NT2/D1 (cell line): ENCODE data around the gene HOXB7.

Source experiments
- DNase-seq: peaks from one replicate; pipeline ENCODE4 v3.0.0-alpha.2; 2011; ENCODE audit warnings: low read depth, low spot score
- H3K27me3 ChIP-seq: 2 replicates; pipeline ENCODE4 v1.6.0; 2011; ENCODE audit warnings: mild to moderate bottlenecking; ENCODE audit not compliant: insufficient read length, insufficient read depth
- H3K36me3 ChIP-seq: 2 replicates; pipeline ENCODE4 v1.6.1; 2011; ENCODE audit warnings: mild to moderate bottlenecking, low read length, mixed read lengths; ENCODE audit not compliant: insufficient read depth, insufficient read length
- H3K4me1 ChIP-seq: 2 replicates; pipeline ENCODE4 v1.5.1; 2011; ENCODE audit not compliant: insufficient read depth, insufficient read length
- H3K4me3 ChIP-seq: 2 replicates; pipeline ENCODE4 v1.5.1; 2011; ENCODE audit warnings: low read depth; ENCODE audit not compliant: insufficient read length
- H3K9ac ChIP-seq: 2 replicates; pipeline ENCODE4 v1.6.0; 2011; ENCODE audit warnings: low read depth; ENCODE audit not compliant: insufficient read length
- H3K9me3 ChIP-seq: 2 replicates; pipeline ENCODE4 v1.5.1; 2011; ENCODE audit warnings: mild to moderate bottlenecking, low read length; ENCODE audit not compliant: insufficient read depth
- SUZ12 ChIP-seq: IDR thresholded peaks from 2 replicates; pipeline ENCODE4 v1.6.1; 2011; ENCODE audit not compliant: insufficient read length, insufficient read depth; ENCODE audit errors: extremely low read depth
- YY1 ChIP-seq: IDR thresholded peaks from 2 replicates; pipeline ENCODE4 v1.6.1; 2011; ENCODE audit not compliant: insufficient read length, insufficient read depth
- ZNF274 ChIP-seq: IDR thresholded peaks from 2 replicates; pipeline ENCODE4 v1.6.1; 2011; ENCODE audit warnings: mild to moderate bottlenecking, low read depth, low read length

Gene HOXB7

DNA sequence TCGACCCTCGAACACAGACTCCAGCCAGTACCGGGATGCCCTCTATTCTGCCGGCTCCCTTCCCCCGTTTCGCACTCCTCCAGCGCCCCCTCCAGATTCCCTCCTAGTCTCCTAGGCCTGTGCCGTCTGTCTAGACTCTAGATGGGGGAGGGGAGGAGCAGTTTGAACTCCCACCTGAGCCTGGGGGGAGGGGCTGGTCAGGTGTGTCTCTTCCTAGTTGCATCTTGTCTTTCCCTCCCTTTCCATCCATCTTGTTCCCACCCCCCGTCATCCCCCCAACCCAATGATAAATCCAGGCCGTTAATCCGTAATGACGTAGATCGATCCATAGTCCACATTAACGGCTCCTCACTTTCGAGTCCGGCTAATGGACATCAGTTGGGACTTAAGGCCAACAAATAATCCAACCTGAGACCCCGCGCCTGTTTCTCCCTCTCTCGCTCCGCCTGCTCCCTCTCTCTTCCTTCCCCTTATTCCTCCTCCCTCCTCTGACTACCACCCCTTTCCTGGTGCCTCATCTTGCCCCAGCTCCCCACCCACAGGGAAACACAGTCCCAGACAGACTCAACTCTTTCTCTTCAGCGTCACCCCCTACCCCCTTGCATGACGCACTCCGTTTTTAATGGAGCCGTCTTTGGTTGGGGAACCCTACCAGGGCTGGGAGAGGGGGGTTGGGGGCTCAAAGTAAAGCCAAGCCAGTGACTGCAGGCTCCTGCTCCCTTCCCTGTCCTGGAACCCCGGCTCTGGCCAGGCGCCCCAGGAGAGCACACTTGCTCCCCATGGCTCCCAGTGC lies 13.9 kb downstream of the HOXB7 start:
- DNase-seq = no peak

DNA sequence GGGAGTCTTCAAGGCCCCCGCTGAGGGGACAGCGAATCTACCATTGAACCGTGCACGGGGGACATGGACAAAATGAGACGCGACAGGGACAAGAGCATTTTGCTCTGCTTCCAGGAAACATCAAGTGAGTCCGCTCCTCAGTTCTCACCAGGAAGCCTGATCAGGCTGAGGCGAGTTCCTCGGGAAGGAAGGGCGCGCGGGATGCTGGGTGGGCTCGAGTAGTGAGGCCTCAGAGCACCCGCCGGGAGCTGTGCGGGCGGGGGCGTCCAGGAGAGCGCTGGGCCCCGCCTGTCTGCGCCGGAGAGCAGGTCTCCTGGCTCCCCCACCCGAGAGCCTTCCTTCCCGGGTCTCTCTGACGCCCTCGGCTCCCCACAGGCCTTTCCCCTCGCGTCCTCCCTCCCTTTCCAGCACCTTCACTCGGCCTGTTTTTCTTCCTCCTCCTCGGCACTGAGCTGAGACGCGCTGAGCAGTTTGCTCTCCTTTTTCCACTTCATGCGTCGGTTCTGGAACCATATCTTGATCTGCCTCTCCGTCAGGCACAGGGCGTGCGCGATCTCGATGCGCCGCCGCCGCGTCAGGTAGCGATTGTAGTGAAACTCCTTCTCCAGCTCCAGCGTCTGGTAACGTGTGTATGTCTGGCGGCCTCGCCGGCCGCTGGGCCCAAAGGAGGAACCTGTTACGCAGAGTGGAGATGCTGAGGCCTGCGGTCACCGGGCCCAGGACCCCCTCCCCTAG lies 14.7 kb downstream of the HOXB7 start:
- peaks cover 12% of the 10 kb centered on the region for H3K4me1 ChIP-seq
- no peak for DNase-seq
- H3K9me3 ChIP-seq = no peaks in the 10 kb centered on the region
- no peak overlapping the region for H3K9ac ChIP-seq
- H3K4me3 ChIP-seq = peak overlapping the region; percentile 31
- TF ChIP-seq SUZ12 = peak; percentile 85
- TF ChIP-seq ZNF274 = no peak
- no peaks in the 10 kb centered on the region for H3K36me3 ChIP-seq
- H3K27me3 ChIP-seq = peaks cover 100% of the 10 kb centered on the region

More for the DNA sequence above, 13.9 kb downstream of the HOXB7 start:
- H3K9me3 ChIP-seq = no peaks in the 10 kb centered on the region
- no peak overlapping the region for H3K9ac ChIP-seq
- H3K27me3 ChIP-seq = peaks cover 100% of the 10 kb centered on the region
- peak overlapping the region; percentile 31 for H3K4me3 ChIP-seq
- no peak for TF ChIP-seq YY1
- peaks cover 12% of the 10 kb centered on the region for H3K4me1 ChIP-seq
- no peaks in the 10 kb centered on the region for H3K36me3 ChIP-seq

DNA sequence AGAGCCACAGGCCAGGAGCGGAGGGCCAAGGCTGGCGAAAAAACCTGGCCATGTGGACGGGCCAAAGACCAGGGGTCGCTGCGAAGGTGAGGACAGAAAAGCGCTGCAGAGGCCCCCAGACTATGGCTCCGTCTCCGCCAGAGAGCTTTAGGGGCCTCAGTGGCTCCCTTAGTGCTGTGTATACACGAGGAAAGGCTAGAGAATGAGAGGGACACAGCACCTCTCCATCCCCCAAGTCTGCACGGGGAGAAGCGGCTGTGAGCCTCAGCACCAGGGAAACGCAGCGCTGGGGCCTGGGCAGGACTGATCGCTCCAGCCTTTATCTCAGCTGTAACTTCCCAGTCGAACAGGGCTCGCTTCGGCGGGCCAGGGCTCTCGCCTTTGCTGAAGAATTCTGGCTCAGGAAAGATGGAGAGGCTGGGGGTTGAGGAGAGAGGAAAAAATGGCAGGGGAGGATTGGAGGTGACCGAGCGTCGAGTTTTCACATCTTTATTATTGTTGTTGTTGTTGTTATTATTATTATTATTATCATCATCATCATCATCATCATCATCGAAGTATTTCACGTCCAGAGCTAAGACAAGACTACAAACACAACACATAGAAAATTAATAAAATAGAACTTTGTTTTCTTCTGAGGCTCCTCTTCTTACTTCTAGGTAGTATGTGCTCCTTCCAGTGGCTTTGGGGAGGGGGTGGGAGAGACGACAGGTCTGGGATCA lies 15.4 kb downstream of the HOXB7 start:
- H3K9me3 ChIP-seq = no peaks in the 10 kb centered on the region
- peaks cover 12% of the 10 kb centered on the region for H3K4me1 ChIP-seq
- DNase-seq = no peak
- peaks cover 100% of the 10 kb centered on the region for H3K27me3 ChIP-seq
- TF ChIP-seq SUZ12 (no peak), ZNF274 (no peak)
- no peaks in the 10 kb centered on the region for H3K36me3 ChIP-seq
- H3K9ac ChIP-seq = no peak overlapping the region
- no peak overlapping the region for H3K4me3 ChIP-seq

DNA sequence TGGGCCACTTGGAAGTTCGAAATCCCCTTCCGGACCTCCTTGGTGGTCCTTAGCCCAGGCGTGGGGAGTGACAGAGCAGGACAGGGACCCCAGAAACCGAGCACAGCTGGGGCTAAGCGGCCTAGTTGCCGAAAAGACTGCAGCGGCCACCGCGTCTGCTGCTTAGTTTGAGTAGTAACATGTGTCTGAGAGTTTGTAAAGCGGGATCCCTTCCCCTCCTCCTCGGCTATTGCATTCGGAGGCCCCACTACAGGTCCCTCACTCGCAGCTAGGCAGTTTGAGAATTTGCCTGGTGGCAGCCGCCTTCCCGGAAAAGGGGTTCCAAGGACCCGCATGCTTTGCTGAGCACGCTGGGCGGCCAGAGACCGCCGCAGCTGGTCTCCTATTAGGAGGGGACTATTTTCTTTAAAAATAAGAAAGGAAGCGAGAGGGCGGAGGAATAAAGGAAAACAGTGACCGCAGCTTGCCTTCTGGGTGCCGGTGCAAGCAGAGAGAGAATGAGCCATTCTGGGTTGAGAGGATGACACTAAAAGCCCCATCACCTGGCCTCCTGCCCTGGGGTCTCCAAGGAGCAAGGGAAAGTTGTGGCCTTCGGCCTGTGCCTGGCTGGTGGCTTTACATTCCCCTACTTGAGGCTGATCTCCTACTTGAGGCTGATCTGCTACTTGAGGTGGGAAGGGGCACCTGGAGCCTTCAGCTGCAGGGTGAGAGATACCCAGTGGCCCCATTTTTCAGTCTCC lies 16.1 kb downstream of the HOXB7 start:
- Histone ChIP-seq H3K4me3 (peak overlapping the region; percentile 9), H3K36me3 (no peaks in the 10 kb centered on the region), H3K9me3 (no peaks in the 10 kb centered on the region), H3K4me1 (peaks cover 12% of the 10 kb centered on the region), H3K27me3 (peaks cover 100% of the 10 kb centered on the region), H3K9ac (peak overlapping the region; percentile 36)
- no peak for DNase-seq
- TF ChIP-seq SUZ12 = peak; percentile 74
- TF ChIP-seq ZNF274 = no peak
- no peak for TF ChIP-seq YY1

DNA sequence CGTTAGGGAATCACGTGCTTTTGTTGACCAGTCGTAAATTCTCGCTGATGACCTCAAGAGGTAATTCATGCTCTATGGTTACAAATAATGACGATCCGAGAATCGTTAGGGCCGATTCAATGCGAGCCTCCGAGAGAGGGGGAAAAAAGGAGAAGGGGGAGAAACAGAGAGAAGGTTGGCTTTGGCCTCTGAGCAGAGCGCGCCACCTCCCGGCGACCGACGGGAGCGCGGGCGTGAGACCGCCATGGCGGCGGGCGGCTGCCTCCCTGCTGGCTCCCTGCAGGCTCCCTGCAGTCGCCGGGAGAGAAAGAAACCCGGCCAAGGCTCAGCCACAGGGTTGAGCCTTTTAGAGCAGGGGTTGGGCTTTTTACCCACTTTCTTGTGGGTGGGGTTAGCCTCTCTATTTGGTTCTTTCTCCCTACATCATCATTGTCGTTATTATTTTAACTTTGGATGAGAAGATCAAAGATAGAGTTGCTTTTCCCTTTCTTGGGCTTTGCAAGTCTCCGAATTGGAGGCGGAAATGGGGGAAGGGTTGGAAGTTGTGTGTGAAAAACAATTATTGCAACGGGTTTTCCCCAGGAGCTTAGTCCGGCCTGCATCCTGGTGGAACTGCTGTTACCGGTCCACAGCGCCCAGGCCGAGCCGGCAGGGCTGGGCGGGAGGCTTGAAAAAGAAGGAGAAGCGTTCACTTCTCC lies 16.8 kb downstream of the HOXB7 start:
- peak overlapping the region; percentile 36 for H3K9ac ChIP-seq
- peak overlapping the region; percentile 9 for H3K4me3 ChIP-seq
- no peaks in the 10 kb centered on the region for H3K36me3 ChIP-seq
- H3K4me1 ChIP-seq = peaks cover 12% of the 10 kb centered on the region
- peak; percentile 67 for DNase-seq
- H3K9me3 ChIP-seq = no peaks in the 10 kb centered on the region
- TF ChIP-seq YY1 (peak; percentile 61), ZNF274 (no peak), SUZ12 (peak; percentile 68)
- peaks cover 100% of the 10 kb centered on the region for H3K27me3 ChIP-seq

DNA sequence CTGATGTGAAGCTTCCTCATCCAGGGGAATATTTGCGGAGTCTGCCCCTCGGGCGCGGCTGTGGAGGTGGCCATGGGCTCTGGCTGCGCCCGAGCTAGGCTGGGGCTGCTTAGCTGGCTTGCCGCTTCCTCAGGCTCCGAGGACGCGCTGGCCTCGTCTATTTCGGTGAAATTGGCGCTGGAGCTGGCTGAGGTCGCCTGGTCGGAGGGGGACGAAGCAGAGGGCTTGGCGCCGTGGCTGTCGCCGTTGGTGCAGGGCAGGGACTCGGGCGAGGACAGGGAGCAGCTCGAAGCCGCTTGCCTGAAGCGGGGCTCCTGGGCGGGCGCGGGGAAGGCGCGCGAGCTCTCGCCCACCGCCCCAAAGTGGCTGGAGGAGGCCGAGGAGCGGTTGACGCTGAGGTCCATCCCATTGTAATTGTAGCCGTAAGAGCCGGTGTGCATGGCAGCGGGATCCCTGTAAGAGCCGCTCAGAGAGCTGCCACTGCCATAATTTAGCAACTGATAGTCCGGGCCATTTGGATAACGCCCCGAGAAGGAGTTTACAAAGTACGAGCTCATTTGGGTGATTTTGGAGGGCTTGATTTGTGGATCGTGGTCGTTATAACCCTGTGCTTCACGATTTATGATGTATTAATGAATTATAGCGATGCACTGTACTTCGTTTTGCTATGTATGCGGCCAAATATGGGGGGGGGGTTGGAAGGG lies 17.5 kb downstream of the HOXB7 start, which contains the start of gene HOXB5:
TSS of gene HOXB5 (minus strand) at position 654 of the 704 bp plus-strand sequence. CDS start at position 557, 97 bp downstream.
- peaks cover 100% of the 10 kb centered on the region for H3K27me3 ChIP-seq
- no peak for DNase-seq
- no peak for TF ChIP-seq ZNF274
- TF ChIP-seq SUZ12 = no peak
- no peak for TF ChIP-seq YY1
- H3K4me3 ChIP-seq = peak within 1 kb of the TSS; percentile 31
- no peaks in the 10 kb centered on the region for H3K9me3 ChIP-seq
- no peaks in the 10 kb centered on the region for H3K36me3 ChIP-seq
- peak within 1 kb of the TSS; percentile 59 for H3K9ac ChIP-seq
- peaks cover 12% of the 10 kb centered on the region for H3K4me1 ChIP-seq
